GM21576 (cell line): Measurements from ENCODE around the gene VPS4A.

Source experiments
- ATAC-seq: cut with Tn5 transposase; IDR thresholded peaks from one replicate; pipeline ENCODE4 v1.9.1; 2021; ENCODE audit warnings: mild to moderate bottlenecking, moderate library complexity; ENCODE audit not compliant: unreplicated experiment

Gene VPS4A

GRCh38 chr16:69363281-69363717, 52.1 kb downstream of the VPS4A start:
- ATAC-seq: no peak

GRCh38 chr16:69364088-69364487, 52.9 kb downstream of the VPS4A start:
- no peak for ATAC-seq

GRCh38 chr16:69365901-69366300, 54.8 kb downstream of the VPS4A start:
- ATAC-seq: no peak

- no peak for ATAC-seq
These were observed 55.3 kb downstream of the VPS4A start for GRCh38 chr16:69366431-69366830.

- ATAC-seq: no peak
These were observed 56.8 kb downstream of the VPS4A start for GRCh38 chr16:69367980-69368379.

- ATAC-seq: no peak
These were observed 57.7 kb downstream of the VPS4A start for GRCh38 chr16:69368866-69369265.

- ATAC-seq: no peak
These were observed 60.4 kb downstream of the VPS4A start for GRCh38 chr16:69371564-69371963.

GRCh38 chr16:69373019-69373418, 61.9 kb downstream of the VPS4A start:
- ATAC-seq: no peak
